Measurements from ENCODE around the gene PCNX1.

PCNX1 gene

GRCh38 chr14:70906793-70907175, 475 bp upstream of the PCNX1 start:
- H3K4me3 ChIP-seq (ENCODE audit: low read depth, low read length) = peak overlapping the region; percentile 66
- peaks cover 23% of the 10 kb centered on the region for H3K79me2 ChIP-seq
- peak overlapping the region; percentile 86 for H3K27ac ChIP-seq
- TF ChIP-seq CTCF (IDR thresholded peaks at IDR 0.05) = no peak
- H3K4me2 ChIP-seq (ENCODE audit: low read length) = peak overlapping the region; percentile 64
- no peaks in the 10 kb centered on the region for H3K36me3 ChIP-seq (ENCODE audit: control insufficient read depth, insufficient read depth, low read length)
- H3K27me3 ChIP-seq (ENCODE audit: control insufficient read depth, insufficient read depth, low read length) = no peaks in the 10 kb centered on the region
- peak overlapping the region; percentile 94 for H3K9ac ChIP-seq
- H3K9me3 ChIP-seq (ENCODE audit: control insufficient read depth, low read length) = no peaks in the 10 kb centered on the region
- H2AFZ ChIP-seq = peak overlapping the region; percentile 94
- peaks cover 11% of the 10 kb centered on the region for H3K4me1 ChIP-seq

GRCh38 chr14:70907996-70908934, 1.0 kb downstream of the PCNX1 start:
- peaks cover 11% of the 10 kb centered on the region for H3K4me1 ChIP-seq
- peak overlapping the region; percentile 55 for H3K27ac ChIP-seq
- H3K27me3 ChIP-seq (ENCODE audit: control insufficient read depth, insufficient read depth, low read length) = no peaks in the 10 kb centered on the region
- TF ChIP-seq CTCF (IDR thresholded peaks at IDR 0.05) = no peak
- H3K36me3 ChIP-seq (ENCODE audit: control insufficient read depth, insufficient read depth, low read length) = no peaks in the 10 kb centered on the region
- no peaks in the 10 kb centered on the region for H3K9me3 ChIP-seq (ENCODE audit: control insufficient read depth, low read length)
- peak overlapping the region; percentile 84 for H2AFZ ChIP-seq
- peaks cover 28% of the 10 kb centered on the region for H3K79me2 ChIP-seq
- H3K4me2 ChIP-seq (ENCODE audit: low read length) = peak overlapping the region; percentile 63
- peak overlapping the region; percentile 80 for H3K4me3 ChIP-seq (ENCODE audit: low read depth, low read length)
- peak overlapping the region; percentile 17 for H3K9ac ChIP-seq

- no peaks in the 10 kb centered on the region for H3K27me3 ChIP-seq (ENCODE audit: control insufficient read depth, insufficient read depth, low read length)
- peak overlapping the region; percentile 80 for H3K4me3 ChIP-seq (ENCODE audit: low read depth, low read length)
- no peak for TF ChIP-seq CTCF (IDR thresholded peaks at IDR 0.05)
- peak overlapping the region; percentile 63 for H3K4me2 ChIP-seq (ENCODE audit: low read length)
- no peaks in the 10 kb centered on the region for H3K9me3 ChIP-seq (ENCODE audit: control insufficient read depth, low read length)
- peaks cover 28% of the 10 kb centered on the region for H3K79me2 ChIP-seq
- H3K4me1 ChIP-seq = peaks cover 11% of the 10 kb centered on the region
- no peak overlapping the region for H3K9ac ChIP-seq
- H2AFZ ChIP-seq = peak overlapping the region; percentile 84
- H3K27ac ChIP-seq = no peak overlapping the region
- H3K36me3 ChIP-seq (ENCODE audit: control insufficient read depth, insufficient read depth, low read length) = no peaks in the 10 kb centered on the region
These were observed 1.8 kb downstream of the PCNX1 start for GRCh38 chr14:70908935-70909641.

- Histone ChIP-seq H3K4me2 (ENCODE audit: low read length) (no peak overlapping the region), H3K27ac (no peak overlapping the region), H2AFZ (no peak overlapping the region), H3K9me3 (ENCODE audit: control insufficient read depth, low read length) (no peaks in the 10 kb centered on the region), H3K79me2 (peaks cover 30% of the 10 kb centered on the region), H3K9ac (no peak overlapping the region), H3K36me3 (ENCODE audit: control insufficient read depth, insufficient read depth, low read length) (no peaks in the 10 kb centered on the region), H3K4me1 (peaks cover 11% of the 10 kb centered on the region), H3K4me3 (ENCODE audit: low read depth, low read length) (no peak overlapping the region), H3K27me3 (ENCODE audit: control insufficient read depth, insufficient read depth, low read length) (no peaks in the 10 kb centered on the region)
- no peak for TF ChIP-seq CTCF (IDR thresholded peaks at IDR 0.05)
These were observed 2.7 kb downstream of the PCNX1 start for GRCh38 chr14:70909733-70910614.

Data from parathyroid adenoma (tissue), 2 donors.